GM06990 (cell line): ENCODE results near the gene MLN.

Experiments
- DNase-seq: peaks from one replicate; pipeline ENCODE4 v3.0.0-alpha.2; 2011; ENCODE audit not compliant: insufficient read length; ENCODE audit errors: extremely low read depth
- H3K27me3 ChIP-seq: replicated peaks from 2 replicates; pipeline ENCODE4 v1.6.0; 2011; ENCODE audit warnings: low read length; ENCODE audit not compliant: control insufficient read depth, insufficient read depth
- H3K36me3 ChIP-seq: 2 replicates; pipeline ENCODE4 v1.5.1; 2011; ENCODE audit warnings: low read length; ENCODE audit not compliant: control insufficient read depth, insufficient read depth
- H3K4me3 ChIP-seq: replicated peaks from 2 replicates; pipeline ENCODE4 v1.5.1; 2011; ENCODE audit warnings: low read depth, mild to moderate bottlenecking, control low read depth, low read length
- CTCF ChIP-seq: IDR thresholded peaks from 2 replicates; pipeline ENCODE4 v1.5.1; 2011; ENCODE audit warnings: low read length, control low read depth, mild to moderate bottlenecking, inconsistent platforms; ENCODE audit not compliant: insufficient read depth, poor library complexity, severe bottlenecking

The MLN gene

DNA sequence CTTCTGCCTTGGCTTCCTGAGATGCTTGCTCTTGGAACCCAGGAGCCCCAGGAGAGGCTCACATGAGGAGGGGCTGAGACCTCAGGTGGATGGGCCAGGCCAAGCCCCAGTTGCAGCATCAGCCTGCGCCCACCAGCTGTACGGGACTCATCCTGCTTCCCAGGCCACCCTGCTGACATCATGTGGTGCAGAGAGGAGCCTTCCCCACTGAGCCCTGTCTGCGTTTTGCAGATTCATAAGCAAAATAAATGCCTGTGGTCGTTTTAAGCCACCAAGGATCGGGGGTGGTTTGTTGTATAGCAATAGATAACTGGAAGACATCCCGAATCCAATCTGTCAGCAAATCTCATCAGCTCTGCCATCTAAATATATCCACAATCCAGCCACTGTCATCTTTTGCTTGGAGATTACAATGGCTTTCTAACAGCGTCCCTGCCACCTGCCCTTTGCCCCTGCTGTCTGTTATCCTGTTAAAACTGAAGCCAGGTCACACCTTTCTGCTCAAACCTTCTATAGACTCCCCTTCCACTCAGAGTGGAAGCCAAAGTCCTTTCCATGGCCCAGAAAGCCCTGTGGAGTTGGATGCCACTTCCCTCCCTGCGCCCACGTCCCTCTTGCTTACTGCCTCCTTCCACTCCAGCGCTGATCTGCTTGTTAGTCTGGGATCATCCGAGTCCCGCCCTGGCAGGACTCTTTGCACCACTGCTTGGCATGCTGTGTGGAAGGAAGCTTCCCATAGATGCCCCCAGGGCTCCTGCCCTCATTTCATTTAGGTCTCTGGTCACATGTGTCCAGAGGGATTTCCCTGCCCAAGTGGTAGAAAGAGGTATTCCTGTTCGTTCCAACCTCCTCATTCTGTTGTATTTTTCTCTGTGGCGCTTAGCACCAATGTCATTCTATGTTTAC is 24.0 kb upstream of the MLN start:
- TF ChIP-seq CTCF, result no peak
- DNase-seq, result no peak
- no peak overlapping the region for H3K4me3 ChIP-seq
- H3K27me3 ChIP-seq, result no peaks in the 10 kb centered on the region; the same call in 1 of the 2 replicates
- no peaks in the 10 kb centered on the region for H3K36me3 ChIP-seq

GRCh38 chr6:33826537-33826936 is 22.7 kb upstream of the MLN start:
- DNase-seq, result no peak
- H3K4me3 ChIP-seq, result no peak overlapping the region
- no peaks in the 10 kb centered on the region; the same call in 1 of the 2 replicates for H3K27me3 ChIP-seq
- TF ChIP-seq CTCF, result no peak
- no peaks in the 10 kb centered on the region for H3K36me3 ChIP-seq

- no peak for DNase-seq
- no peaks in the 10 kb centered on the region; the same call in 1 of the 2 replicates for H3K27me3 ChIP-seq
- no peaks in the 10 kb centered on the region for H3K36me3 ChIP-seq
- TF ChIP-seq CTCF, result no peak
- H3K4me3 ChIP-seq, result no peak overlapping the region
These were observed 20.8 kb upstream of the MLN start for GRCh38 chr6:33824461-33825154.

DNA sequence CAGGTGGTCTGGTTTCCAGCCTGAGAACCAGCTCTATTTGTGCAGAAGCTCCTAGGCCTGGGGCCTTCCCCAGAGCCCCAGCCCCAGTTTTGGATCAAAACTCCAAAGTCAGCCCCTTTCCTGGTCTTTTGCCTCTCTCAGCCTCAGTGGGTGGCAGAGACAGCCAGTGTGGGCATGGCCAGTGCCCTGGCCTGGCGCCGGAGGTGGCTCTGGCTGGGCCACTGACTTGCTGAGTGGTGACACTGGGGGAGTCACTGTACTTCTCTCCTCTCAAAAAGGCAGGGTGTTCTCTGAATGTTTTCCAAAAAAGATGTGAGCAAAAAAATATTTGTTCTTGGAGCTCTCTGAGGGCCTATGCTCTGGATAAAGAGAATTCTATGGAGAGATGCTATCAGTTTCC is 20.0 kb upstream of the MLN start:
- DNase-seq, result no peak
- TF ChIP-seq CTCF, result no peak
- Histone ChIP-seq H3K4me3 (no peak overlapping the region), H3K36me3 (no peaks in the 10 kb centered on the region), H3K27me3 (no peaks in the 10 kb centered on the region; the same call in 1 of the 2 replicates)

DNA sequence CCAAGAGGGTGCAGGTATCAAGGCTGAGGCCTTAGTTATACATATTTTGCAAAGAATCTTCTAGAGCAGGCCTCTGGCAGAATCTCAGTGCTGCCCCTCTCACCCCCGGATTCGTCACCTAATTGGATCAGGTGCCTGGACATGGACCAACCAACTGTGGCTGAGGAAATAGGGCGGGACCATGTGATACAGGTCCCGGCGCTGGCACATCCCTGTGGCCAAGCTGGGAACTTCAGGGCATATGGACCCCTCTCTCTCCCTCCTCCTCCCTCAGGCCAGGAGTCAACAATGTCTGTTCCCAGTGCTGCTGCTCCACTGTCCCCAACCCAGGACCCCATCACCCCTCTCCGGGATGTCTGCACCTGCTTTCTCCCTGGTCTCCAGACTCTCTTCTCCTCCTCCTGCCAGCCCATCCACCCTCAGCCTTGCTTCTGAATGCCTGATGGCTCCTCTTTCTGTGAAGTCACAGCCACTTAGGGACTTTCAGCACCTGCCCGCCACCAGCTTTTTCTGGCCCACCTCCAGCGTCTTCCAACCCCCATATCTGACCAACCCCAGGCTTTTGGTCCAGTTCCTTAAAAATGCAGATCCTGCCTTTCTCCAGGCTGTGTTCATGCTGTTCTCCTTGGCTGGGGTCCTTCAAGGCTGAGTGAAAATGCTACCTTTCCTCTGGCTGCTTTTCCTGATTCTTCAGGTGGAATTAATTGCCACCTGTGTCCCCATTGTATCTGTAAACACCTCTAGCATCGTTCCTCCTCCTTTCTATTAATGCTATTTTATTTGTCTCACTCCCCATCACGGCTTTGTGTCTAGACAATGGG is 19.0 kb upstream of the MLN start:
- Histone ChIP-seq H3K36me3 (no peaks in the 10 kb centered on the region), H3K4me3 (no peak overlapping the region), H3K27me3 (no peaks in the 10 kb centered on the region; the same call in 1 of the 2 replicates)
- DNase-seq, result no peak
- no peak for TF ChIP-seq CTCF
